ENCODE measurements around the gene SCAF8.

GRCh38 chr6:154785075-154785474 lies 51.9 kb downstream of the SCAF8 start:
- no peak for TF ChIP-seq POLR2AphosphoS5 (IDR thresholded peaks at IDR 0.05; ENCODE audit: low read depth, low read length)
- TF ChIP-seq POLR2A (IDR thresholded peaks at IDR 0.05; ENCODE audit: low read depth, low read length) = no peak
- no peak for TF ChIP-seq TAF1 (IDR thresholded peaks at IDR 0.05; ENCODE audit: low read depth, low read length)
